ENCODE data around the gene SLC25A3.
"Not testable (repeated sequence)": the region's sequence is repeated elsewhere in the genome, so short reads cannot be mapped to it uniquely, and the experiment has no call there.

The SLC25A3 gene

GRCh38 chr12:98612696-98613334, 19.3 kb downstream of the SLC25A3 start:
- Histone ChIP-seq H3K4me1 (peaks cover 30 to 69% (median 43%) of the 10 kb centered on the region in 10 experiments), H3K27me3 (no peaks in the 10 kb centered on the region), H3K4me3 (no peak overlapping the region), H3K4me2 (peak overlapping the region; percentile 37 to 75 (median 61)), H3K36me3 (peaks cover 0 to 24% (median 5%) of the 10 kb centered on the region in 11 experiments; a peak in 9 of 22 replicates), H4K20me1 (no peaks in the 10 kb centered on the region), H3K9me3 (replicated peaks in 1 of 11) (peaks cover 0 to 38% (median 20%) of the 10 kb centered on the region in 11 experiments; a peak in 20 of 22 replicates), H3K27ac (peak overlapping the region; percentile 75 to 95 (median 85)), H3K9ac (peak overlapping the region; percentile 52 to 77 (median 61))
- TF ChIP-seq Cebpa-rat (IDR thresholded peaks at IDR 0.05), result no peak

GRCh38 chr12:98618952-98619351, 25.5 kb downstream of the SLC25A3 start:
- H3K4me2 ChIP-seq, result peak overlapping the region in 4 of 11 experiments; percentile 22 to 53 (median 34); a peak in 7 of 22 replicates
- no peaks in the 10 kb centered on the region for H4K20me1 ChIP-seq
- no peak overlapping the region; a peak in 1 of 20 replicates for H3K4me3 ChIP-seq
- H3K9me3 ChIP-seq (replicated peaks in 1 of 11), result peaks cover 3 to 83% (median 53%) of the 10 kb centered on the region in 11 experiments; a peak in 21 of 22 replicates
- peaks cover 0 to 57% (median 5%) of the 10 kb centered on the region in 11 experiments; a peak in 10 of 22 replicates for H3K36me3 ChIP-seq
- peaks cover 12 to 46% (median 17%) of the 10 kb centered on the region in 10 experiments for H3K4me1 ChIP-seq
- peak overlapping the region; percentile 73 to 95 (median 90) for H3K27ac ChIP-seq
- TF ChIP-seq Cebpa-rat (IDR thresholded peaks at IDR 0.05), result peak in 8 of 11 experiments; percentile 63 to 99 (median 84); a peak in 11 of 22 replicates
- H3K9ac ChIP-seq, result peak overlapping the region in 10 of 11 experiments; percentile 0 to 70 (median 64); a peak in 17 of 22 replicates
- H3K27me3 ChIP-seq, result no peaks in the 10 kb centered on the region

- Histone ChIP-seq H3K4me2 (no peak overlapping the region), H3K27me3 (no peaks in the 10 kb centered on the region), H3K36me3 (peaks cover 29 to 73% (median 60%) of the 10 kb centered on the region in 11 experiments), H3K27ac (no peak overlapping the region), H3K9ac (no peak overlapping the region), H4K20me1 (peaks cover 0 to 7% (median 0%) of the 10 kb centered on the region in 11 experiments; a peak in 1 of 22 replicates), H3K4me3 (no peak overlapping the region), H3K4me1 (peaks cover 0 to 22% (median 0%) of the 10 kb centered on the region in 10 experiments; a peak in 6 of 20 replicates), H3K9me3 (replicated peaks in 1 of 11) (peaks cover 0 to 6% (median 0%) of the 10 kb centered on the region in 11 experiments; a peak in 1 of 22 replicates)
- no peak for TF ChIP-seq Cebpa-rat (IDR thresholded peaks at IDR 0.05)
These were observed 42.3 kb downstream of the SLC25A3 start for GRCh38 chr12:98635657-98636323.

- H3K27ac ChIP-seq, result no peak overlapping the region
- peaks cover 0 to 12% (median 0%) of the 10 kb centered on the region in 11 experiments; a peak in 2 of 22 replicates for H4K20me1 ChIP-seq
- H3K36me3 ChIP-seq, result peaks cover 29 to 70% (median 51%) of the 10 kb centered on the region in 11 experiments
- H3K4me1 ChIP-seq, result peaks cover 0 to 28% (median 5%) of the 10 kb centered on the region in 10 experiments; a peak in 15 of 20 replicates
- H3K9ac ChIP-seq, result no peak overlapping the region
- TF ChIP-seq Cebpa-rat (IDR thresholded peaks at IDR 0.05), result no peak
- H3K27me3 ChIP-seq, result no peaks in the 10 kb centered on the region
- peaks cover 0 to 6% (median 0%) of the 10 kb centered on the region in 11 experiments; a peak in 1 of 22 replicates for H3K9me3 ChIP-seq (replicated peaks in 1 of 11)
- H3K4me3 ChIP-seq, result no peak overlapping the region
- H3K4me2 ChIP-seq, result no peak overlapping the region
These were observed 43.6 kb downstream of the SLC25A3 start for GRCh38 chr12:98637068-98637467.

GRCh38 chr12:98638009-98638408, 44.5 kb downstream of the SLC25A3 start:
- Histone ChIP-seq H3K4me2 (peak overlapping the region in 2 of 11 experiments; percentile 56; a peak in 4 of 22 replicates), H3K27ac (peak overlapping the region in 1 of 11 experiments; percentile 31; a peak in 2 of 22 replicates), H3K27me3 (no peaks in the 10 kb centered on the region), H4K20me1 (peaks cover 0 to 15% (median 0%) of the 10 kb centered on the region in 11 experiments; a peak in 3 of 22 replicates), H3K36me3 (peaks cover 23 to 61% (median 43%) of the 10 kb centered on the region in 11 experiments), H3K9ac (no peak overlapping the region), H3K4me1 (peaks cover 9 to 38% (median 14%) of the 10 kb centered on the region in 10 experiments), H3K9me3 (replicated peaks in 1 of 11) (peaks cover 0 to 4% (median 0%) of the 10 kb centered on the region in 11 experiments; a peak in 1 of 22 replicates), H3K4me3 (no peak overlapping the region)
- no peak for TF ChIP-seq Cebpa-rat (IDR thresholded peaks at IDR 0.05)

GRCh38 chr12:98639491-98639890, 46.0 kb downstream of the SLC25A3 start:
- Histone ChIP-seq H3K4me1 (peaks cover 13 to 42% (median 18%) of the 10 kb centered on the region in 10 experiments), H3K27ac (no peak overlapping the region), H3K9me3 (replicated peaks in 1 of 11) (peaks cover 0 to 4% (median 0%) of the 10 kb centered on the region in 11 experiments; a peak in 1 of 22 replicates), H3K9ac (no peak overlapping the region), H3K4me3 (no peak overlapping the region), H3K4me2 (peak overlapping the region in 2 of 11 experiments; percentile 56; a peak in 4 of 22 replicates), H4K20me1 (peaks cover 0 to 15% (median 0%) of the 10 kb centered on the region in 11 experiments; a peak in 4 of 22 replicates), H3K27me3 (no peaks in the 10 kb centered on the region), H3K36me3 (peaks cover 8 to 46% (median 28%) of the 10 kb centered on the region in 11 experiments; a peak in 18 of 22 replicates)
- TF ChIP-seq Cebpa-rat (IDR thresholded peaks at IDR 0.05), result no peak

- H3K4me2 ChIP-seq, result peak overlapping the region; percentile 68 to 92 (median 79)
- peaks cover 0 to 33% (median 22%) of the 10 kb centered on the region in 11 experiments; a peak in 15 of 22 replicates for H3K36me3 ChIP-seq
- H3K9ac ChIP-seq, result peak overlapping the region; percentile 91 to 98 (median 93); a peak in 14 of 22 replicates
- peaks cover 20 to 48% (median 36%) of the 10 kb centered on the region in 10 experiments for H3K4me1 ChIP-seq
- not testable (repeated sequence) for H3K27me3 ChIP-seq; H3K9me3 ChIP-seq (replicated peaks in 1 of 11)
- peak overlapping the region; percentile 93 to 100 (median 98); a peak in 18 of 20 replicates for H3K4me3 ChIP-seq
- H4K20me1 ChIP-seq, result peaks cover 0 to 31% (median 7%) of the 10 kb centered on the region in 11 experiments; a peak in 8 of 22 replicates
- H3K27ac ChIP-seq, result peak overlapping the region in 5 of 11 experiments; percentile 91 to 97 (median 93); a peak in 6 of 22 replicates
These were observed 49.3 kb downstream of the SLC25A3 start for GRCh38 chr12:98642801-98643200.

- peak overlapping the region; percentile 68 to 97 (median 92) for H3K27ac ChIP-seq
- TF ChIP-seq Cebpa-rat (IDR thresholded peaks at IDR 0.05), result no peak
- H3K9ac ChIP-seq, result peak overlapping the region; percentile 91 to 98 (median 93)
- peaks cover 20 to 44% (median 36%) of the 10 kb centered on the region in 10 experiments for H3K4me1 ChIP-seq
- H4K20me1 ChIP-seq, result peaks cover 0 to 34% (median 4%) of the 10 kb centered on the region in 11 experiments; a peak in 9 of 22 replicates
- H3K4me3 ChIP-seq, result peak overlapping the region; percentile 93 to 100 (median 98)
- H3K4me2 ChIP-seq, result peak overlapping the region; percentile 68 to 92 (median 79)
- H3K9me3 ChIP-seq (replicated peaks in 1 of 11), result peaks cover 0 to 4% (median 0%) of the 10 kb centered on the region in 11 experiments; a peak in 1 of 22 replicates
- H3K36me3 ChIP-seq, result peaks cover 12 to 35% (median 22%) of the 10 kb centered on the region in 11 experiments
- no peaks in the 10 kb centered on the region for H3K27me3 ChIP-seq
These were observed 50.9 kb downstream of the SLC25A3 start for GRCh38 chr12:98644433-98644711.

All from BLaER1 treated with 17β-estradiol and CSF1 and Interleukin-3, amounts not matched to agents 10 nM and 100 nM (cell line).